Activated naive CD8-positive, alpha-beta T cell treated with anti-CD3 and anti-CD28 coated beads, Interleukin-2, amount 10 ng/mL, durations not matched to agents 7 days and 5 days (primary cell): ENCODE data around the gene TES. TPM values are rescaled to one million over a fixed set of nuclear protein-coding genes. Genes with fewer than 3 reads are reported as not detected.
"Not testable (repeated sequence)": the region's sequence is repeated elsewhere in the genome, so short reads cannot be mapped to it uniquely, and the experiment has no call there.

Experiments
- ATAC-seq: fragments of 150-1000 bp; cut with Tn5 transposase; one replicate; pipeline ENCODE4 v1.10.0; 2021; ENCODE audit warnings: low read depth, moderate library complexity
- POLR2A ChIA-PET: fragments of 350-600 bp; sonication (Branson Sonifier 250); formaldehyde crosslinking; loops from one replicate; lab custom pipeline; 2021; ENCODE audit warnings: antibody characterized with exemption; lab: Charles Lee
- DNase-seq: peaks from one replicate; pipeline ENCODE4 v3.0.0; 2021
- H3K27ac Mint-ChIP-seq: one replicate; pipeline ENCODE4 v1.8.0; 2022; ENCODE audit warnings: mild to moderate bottlenecking, mixed read lengths
- H3K27me3 Mint-ChIP-seq: one replicate; pipeline ENCODE4 v1.8.0; 2022; ENCODE audit warnings: mild to moderate bottlenecking, moderate library complexity, mixed read lengths
- H3K36me3 Mint-ChIP-seq: one replicate; pipeline ENCODE4 v1.8.0; 2021; ENCODE audit warnings: mild to moderate bottlenecking, mixed read lengths
- H3K4me1 Mint-ChIP-seq: one replicate; pipeline ENCODE4 v1.8.0; 2021; ENCODE audit warnings: mixed read lengths
- H3K4me3 Mint-ChIP-seq: one replicate; pipeline ENCODE4 v1.8.0; 2022; ENCODE audit warnings: mild to moderate bottlenecking, moderate library complexity, mixed read lengths
- H3K9me3 Mint-ChIP-seq: one replicate; pipeline ENCODE4 v1.8.0; 2021; ENCODE audit warnings: mixed read lengths
- total RNA-seq, 2 experiments: library from RNA; stranded (reverse); gene quantifications; one replicate each; pipeline ENCODE4 v1.2.3, GENCODE V29; 2021

The TES gene
- total RNA-seq, 2 experiments from 2014 or later: 119 to 121 TPM

DNA sequence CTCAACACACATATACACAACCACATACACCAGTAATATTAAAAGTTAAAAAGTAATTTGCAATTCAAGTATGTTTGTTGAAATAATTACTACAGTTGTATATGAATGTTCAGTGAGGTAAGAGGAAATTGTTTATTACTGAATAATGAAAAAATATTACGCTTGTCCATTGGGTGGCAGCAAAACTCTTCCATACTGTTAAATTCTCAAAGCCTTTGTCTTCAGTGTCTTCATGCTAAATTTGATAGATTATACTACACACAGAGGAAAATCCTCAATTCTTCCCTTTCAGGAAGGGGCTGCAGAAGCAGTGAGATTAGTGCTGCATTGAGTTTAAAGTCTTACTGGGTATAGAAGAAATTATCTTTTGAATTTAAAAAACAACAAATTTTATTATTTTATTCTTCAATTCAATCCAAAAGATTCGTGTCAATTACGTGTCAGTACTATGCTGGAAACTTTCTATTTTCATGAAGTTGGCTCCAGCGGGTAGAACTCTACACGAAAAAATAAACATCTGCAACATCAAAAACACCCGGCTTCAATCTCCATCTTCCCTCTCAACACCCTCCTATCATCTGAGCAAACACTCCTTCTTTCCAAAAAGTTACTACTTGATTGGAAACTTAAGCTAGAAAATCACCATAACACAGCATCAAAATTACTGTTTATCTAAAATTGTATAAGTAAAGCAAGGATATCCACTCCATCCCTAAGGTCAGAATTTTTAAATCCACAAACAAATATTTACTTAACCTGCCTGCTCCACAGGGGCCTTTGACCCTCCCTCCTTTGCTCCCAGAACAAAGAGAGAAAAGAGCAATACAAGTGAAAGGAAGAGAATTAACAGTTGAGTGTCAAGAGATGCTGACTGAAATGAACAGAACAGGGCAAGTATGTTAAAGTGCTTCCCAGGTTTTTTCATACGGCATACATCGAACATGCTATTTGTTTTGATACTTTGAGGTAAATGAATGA is 37.0 kb upstream of the TES start:
- peaks cover 30% of the 10 kb centered on the region for H3K27me3 Mint-ChIP-seq
- H3K27ac Mint-ChIP-seq: no peak overlapping the region
- H3K36me3 Mint-ChIP-seq: peaks cover 5% of the 10 kb centered on the region
- H3K4me3 Mint-ChIP-seq: no peak overlapping the region
- peaks cover 8% of the 10 kb centered on the region for H3K9me3 Mint-ChIP-seq
- no peak for DNase-seq
- no peak for ATAC-seq
- POLR2A ChIA-PET: interaction anchor here (0.6 kb wide), 1 partner anchor 52 kb away, joined by 6 read pairs; no protein-coding TSS in a partner anchor
- peaks cover 17% of the 10 kb centered on the region for H3K4me1 Mint-ChIP-seq

DNA sequence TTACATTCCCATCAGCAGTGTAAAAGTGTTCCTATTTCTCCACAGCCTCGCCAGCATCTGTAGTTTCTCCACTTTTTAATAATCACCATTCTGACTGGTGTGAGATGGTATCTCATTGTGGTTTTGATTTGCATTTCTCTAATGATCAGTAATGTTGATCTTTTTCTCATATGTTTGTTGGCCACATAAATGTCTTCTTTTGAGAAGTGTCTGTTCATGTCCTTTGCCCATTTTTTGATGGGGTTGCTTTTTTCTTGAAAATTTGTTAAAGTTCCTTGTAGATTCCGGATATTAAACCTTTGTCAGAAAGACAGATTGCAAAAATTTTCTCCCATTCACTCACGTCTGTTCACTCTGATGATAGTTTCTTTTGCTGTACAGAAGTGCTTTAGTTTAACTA is 35.2 kb upstream of the TES start:
- H3K4me3 Mint-ChIP-seq, H3K36me3 Mint-ChIP-seq, DNase-seq, POLR2A ChIA-PET, H3K4me1 Mint-ChIP-seq, ATAC-seq, H3K9me3 Mint-ChIP-seq, H3K27ac Mint-ChIP-seq: not testable (repeated sequence)
- peaks cover 29% of the 10 kb centered on the region for H3K27me3 Mint-ChIP-seq

DNA sequence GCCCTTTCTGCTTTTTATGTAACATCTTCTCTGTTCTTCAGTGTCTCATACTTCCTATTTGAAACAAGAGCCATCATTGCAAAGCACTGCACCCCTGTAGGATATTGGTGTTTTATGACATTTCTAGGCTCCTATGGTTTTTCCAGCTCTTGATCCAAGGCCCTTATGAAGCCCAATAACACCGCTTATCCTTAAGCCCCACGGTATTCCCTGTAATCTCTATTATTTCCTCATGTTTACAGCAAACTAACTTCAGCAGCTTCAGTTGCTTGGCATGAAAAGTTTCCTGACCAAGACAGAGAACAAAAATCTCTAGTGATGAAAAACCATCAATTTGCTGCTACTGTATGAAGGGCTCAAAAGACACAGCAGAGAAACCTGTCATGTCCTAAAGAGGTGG is 34.1 kb upstream of the TES start:
- H3K4me1 Mint-ChIP-seq: peaks cover 4% of the 10 kb centered on the region
- ATAC-seq: no peak

DNA sequence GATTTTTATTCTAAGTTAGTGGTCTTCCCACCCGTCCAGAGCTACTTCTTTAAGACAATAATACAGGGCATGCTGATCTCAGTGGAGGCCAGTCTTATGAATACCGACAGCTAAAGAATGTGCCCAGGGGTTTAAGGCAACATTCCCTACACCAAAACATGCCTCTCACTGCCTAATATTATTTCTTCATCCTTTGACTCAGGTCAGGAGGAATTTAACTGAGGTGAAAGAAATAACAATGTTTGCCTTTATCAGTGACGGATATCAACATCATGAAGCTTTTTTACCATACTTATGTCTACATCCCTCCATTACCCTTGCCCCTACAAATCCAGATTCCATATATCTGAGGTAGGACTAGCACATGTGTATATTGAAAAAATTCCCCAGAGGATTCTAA is 33.3 kb upstream of the TES start:
- Mint-ChIP-seq H3K4me1 (peaks cover 5% of the 10 kb centered on the region), H3K4me3 (no peak overlapping the region), H3K27ac (no peak overlapping the region), H3K9me3 (peaks cover 8% of the 10 kb centered on the region), H3K36me3 (peaks cover 5% of the 10 kb centered on the region), H3K27me3 (peaks cover 14% of the 10 kb centered on the region)
- ATAC-seq (no peak), DNase-seq (no peak)
- POLR2A ChIA-PET: interaction anchor here (1.4 kb wide), 1 partner anchor 34 kb away, joined by 4 read pairs; the partner anchor contains the start of gene TES

More for the DNA sequence above, 34.1 kb upstream of the TES start:
- DNase-seq: no peak
- POLR2A ChIA-PET: interaction anchor here (1.4 kb wide), 1 partner anchor 35 kb away, joined by 4 read pairs; the partner anchor contains the start of gene TES
- Mint-ChIP-seq H3K4me3 (no peak overlapping the region), H3K27ac (no peak overlapping the region), H3K36me3 (peaks cover 5% of the 10 kb centered on the region), H3K9me3 (peaks cover 8% of the 10 kb centered on the region), H3K27me3 (peaks cover 20% of the 10 kb centered on the region)

DNA sequence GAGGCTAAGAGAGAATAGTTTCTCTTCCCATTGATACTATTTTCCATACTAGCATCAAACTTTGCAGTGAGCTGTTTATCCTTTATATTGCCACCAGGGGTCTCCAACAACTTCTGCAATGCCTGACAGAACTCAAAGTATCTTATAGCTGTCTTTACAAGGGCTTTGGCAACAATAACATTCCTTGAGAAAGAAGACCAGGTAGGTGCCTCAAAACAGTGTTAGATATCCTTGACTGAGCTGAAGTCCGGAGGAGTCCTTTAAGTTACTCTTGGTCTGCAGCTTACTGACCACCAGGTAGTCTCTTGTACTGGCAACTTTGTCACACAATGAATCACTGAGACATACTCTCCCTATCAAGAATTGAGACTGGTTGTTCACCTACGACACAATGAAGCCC is 30.0 kb upstream of the TES start:
- Mint-ChIP-seq H3K36me3 (peaks cover 2% of the 10 kb centered on the region), H3K9me3 (peaks cover 2% of the 10 kb centered on the region), H3K27me3 (peaks cover 3% of the 10 kb centered on the region), H3K4me3 (no peak overlapping the region), H3K4me1 (peaks cover 2% of the 10 kb centered on the region), H3K27ac (no peak overlapping the region)
- POLR2A ChIA-PET: interaction anchor here (1.1 to 1.5 kb wide), 2 partner anchors 30 to 33 kb away, joined by 3 to 5 read pairs; partner anchors contain the start of gene TES
- ATAC-seq (peak; percentile 52), DNase-seq (no peak)

DNA sequence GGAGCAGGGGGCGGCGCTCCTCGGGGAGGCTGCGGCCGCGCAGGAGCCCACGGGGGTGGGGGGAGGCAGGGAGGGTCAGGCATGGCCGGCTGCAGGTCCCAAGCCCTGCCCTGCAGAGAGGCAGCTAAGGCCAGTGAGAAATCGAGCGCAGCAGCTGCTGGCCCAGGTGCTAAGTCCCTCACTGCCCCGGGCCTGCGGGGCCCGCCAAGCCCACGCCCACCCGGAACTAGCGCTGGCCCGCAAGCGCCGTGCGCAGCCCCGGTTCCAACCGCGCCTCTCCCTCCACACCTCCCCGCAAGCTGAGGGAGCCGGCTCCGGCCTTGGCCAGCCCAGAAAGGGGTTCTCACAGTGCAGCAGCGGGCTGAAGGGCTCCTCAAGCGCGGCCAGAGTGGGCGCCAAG is 28.3 kb upstream of the TES start:
- Mint-ChIP-seq H3K27me3 (peaks cover 2% of the 10 kb centered on the region), H3K27ac (no peak overlapping the region), H3K9me3 (peaks cover 3% of the 10 kb centered on the region), H3K4me3 (no peak overlapping the region), H3K4me1 (peaks cover 2% of the 10 kb centered on the region), H3K36me3 (no peaks in the 10 kb centered on the region)
- no peak for ATAC-seq
- DNase-seq: no peak
- POLR2A ChIA-PET: interaction anchor here (0.9 to 1.3 kb wide), 2 partner anchors 29 to 37 kb away, joined by 3 to 4 read pairs; partner anchors contain the start of gene TES

DNA sequence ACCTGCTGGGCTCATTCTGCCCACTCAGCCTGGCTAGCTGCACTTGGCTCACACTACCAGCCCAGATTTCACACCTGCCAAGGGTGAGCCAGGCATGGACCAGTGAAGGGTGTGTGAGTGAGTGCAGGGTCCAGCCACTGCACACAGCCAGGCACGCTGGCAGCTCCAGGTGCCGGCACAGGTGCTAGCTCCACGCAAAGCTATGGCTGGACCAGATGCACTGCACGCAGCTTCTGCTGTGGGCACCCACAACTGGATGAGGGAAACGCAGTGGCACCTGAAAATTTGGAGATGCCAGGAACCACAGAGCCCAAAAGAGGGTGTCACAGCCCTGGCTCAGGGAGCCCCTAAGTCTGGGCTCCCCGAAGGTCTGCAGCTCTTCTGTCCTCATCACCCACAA is 24.9 kb upstream of the TES start:
- no peaks in the 10 kb centered on the region for H3K27me3 Mint-ChIP-seq
- H3K9me3 Mint-ChIP-seq: peaks cover 9% of the 10 kb centered on the region
- DNase-seq (no peak), ATAC-seq (no peak)
- H3K4me1 Mint-ChIP-seq: peaks cover 2% of the 10 kb centered on the region
- POLR2A ChIA-PET: interaction anchor here (1.6 kb wide), 1 partner anchor 26 kb away, joined by 4 read pairs; no protein-coding TSS in a partner anchor
- H3K36me3 Mint-ChIP-seq: no peaks in the 10 kb centered on the region
- no peak overlapping the region for H3K27ac Mint-ChIP-seq
- H3K4me3 Mint-ChIP-seq: no peak overlapping the region

DNA sequence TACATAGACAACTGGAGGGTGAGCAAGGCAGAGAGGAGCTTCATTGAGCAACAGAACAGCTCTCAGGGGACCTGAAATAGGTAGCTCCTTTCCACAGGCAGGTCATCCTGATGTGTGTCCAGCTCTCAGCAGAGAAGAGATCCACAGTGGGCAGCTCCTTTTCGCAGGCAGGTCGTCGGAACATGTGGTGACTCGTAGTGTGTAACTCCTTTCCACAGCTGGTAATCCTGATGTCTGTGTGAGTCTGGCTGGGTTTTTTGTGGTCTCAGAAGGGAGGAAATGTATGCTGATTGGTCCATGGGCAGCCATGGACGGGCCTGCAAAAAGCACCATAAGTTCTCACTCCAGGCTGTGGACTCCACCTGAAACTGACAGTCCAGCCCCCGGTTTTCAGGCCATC is 24.4 kb upstream of the TES start:
- Mint-ChIP-seq H3K9me3 (peaks cover 9% of the 10 kb centered on the region), H3K27me3 (no peaks in the 10 kb centered on the region), H3K4me1 (peaks cover 2% of the 10 kb centered on the region), H3K27ac (no peak overlapping the region), H3K36me3 (no peaks in the 10 kb centered on the region), H3K4me3 (no peak overlapping the region)
- DNase-seq: no peak
- no peak for ATAC-seq
- POLR2A ChIA-PET: interaction anchor here (1.6 kb wide), 1 partner anchor 25 kb away, joined by 4 read pairs; no protein-coding TSS in a partner anchor

DNA sequence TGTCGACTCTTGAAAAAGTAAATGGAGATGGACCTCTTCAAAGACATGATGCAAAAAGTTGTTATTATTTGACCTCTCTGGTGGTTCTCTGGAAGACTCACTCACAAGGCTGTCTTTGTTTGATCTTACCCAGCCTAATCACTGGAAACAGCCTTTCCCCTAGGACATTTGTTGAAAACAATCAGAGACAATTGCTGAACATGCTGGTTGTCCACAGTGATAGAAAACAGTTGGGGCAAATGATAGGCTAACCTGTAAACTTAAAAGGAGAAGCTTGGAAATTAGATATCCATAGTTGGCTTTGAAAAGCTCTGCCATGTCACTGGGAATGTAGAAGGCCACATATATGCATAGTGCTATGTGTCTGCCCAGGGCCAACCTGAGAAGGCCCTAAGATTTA is 22.9 kb upstream of the TES start:
- H3K4me1 Mint-ChIP-seq: no peaks in the 10 kb centered on the region
- no peak for DNase-seq
- no peaks in the 10 kb centered on the region for H3K36me3 Mint-ChIP-seq
- no peak overlapping the region for H3K27ac Mint-ChIP-seq
- no peak overlapping the region for H3K4me3 Mint-ChIP-seq
- no peak for ATAC-seq
- H3K27me3 Mint-ChIP-seq: no peaks in the 10 kb centered on the region
- POLR2A ChIA-PET: no interaction called here
- peaks cover 9% of the 10 kb centered on the region for H3K9me3 Mint-ChIP-seq

DNA sequence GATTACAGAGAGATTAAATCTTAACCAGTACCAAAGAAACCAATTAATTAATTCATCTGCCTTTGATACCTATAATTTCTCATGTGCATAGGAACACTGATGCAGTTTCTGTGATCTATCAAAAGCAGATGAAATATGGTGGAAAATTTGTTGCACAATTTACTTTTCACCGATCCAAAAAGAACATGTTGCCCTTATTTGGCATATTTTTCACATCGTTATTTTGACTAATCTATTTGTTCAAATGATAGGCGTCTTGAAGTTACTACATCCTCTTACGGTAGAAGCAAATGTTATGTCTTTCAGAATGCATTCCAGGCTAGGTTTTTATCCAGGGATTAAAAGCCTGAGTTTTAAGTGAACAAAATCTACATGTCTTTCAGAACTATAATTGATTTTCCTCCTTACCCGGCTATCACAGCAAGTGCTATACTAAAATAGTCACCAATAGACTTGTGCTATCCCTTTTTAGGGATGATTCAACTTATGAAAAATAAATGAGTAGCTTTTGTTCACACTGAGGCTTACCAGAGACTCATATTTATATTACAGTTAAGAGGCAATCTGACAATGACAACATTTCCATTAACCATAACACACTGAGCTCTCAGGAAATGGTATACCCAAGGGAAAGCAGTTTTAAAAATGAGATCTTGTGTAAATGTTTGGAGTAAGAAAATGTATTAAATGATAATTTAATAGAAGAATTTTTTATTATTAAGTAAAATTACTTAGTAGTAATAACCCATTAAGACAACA is 16.8 kb upstream of the TES start:
- no peak overlapping the region for H3K27ac Mint-ChIP-seq
- no peak overlapping the region for H3K4me3 Mint-ChIP-seq
- no peaks in the 10 kb centered on the region for H3K4me1 Mint-ChIP-seq
- ATAC-seq (no peak), DNase-seq (no peak)
- H3K36me3 Mint-ChIP-seq: peaks cover 2% of the 10 kb centered on the region
- POLR2A ChIA-PET: no interaction called here
- peaks cover 2% of the 10 kb centered on the region for H3K27me3 Mint-ChIP-seq
- H3K9me3 Mint-ChIP-seq: no peaks in the 10 kb centered on the region

DNA sequence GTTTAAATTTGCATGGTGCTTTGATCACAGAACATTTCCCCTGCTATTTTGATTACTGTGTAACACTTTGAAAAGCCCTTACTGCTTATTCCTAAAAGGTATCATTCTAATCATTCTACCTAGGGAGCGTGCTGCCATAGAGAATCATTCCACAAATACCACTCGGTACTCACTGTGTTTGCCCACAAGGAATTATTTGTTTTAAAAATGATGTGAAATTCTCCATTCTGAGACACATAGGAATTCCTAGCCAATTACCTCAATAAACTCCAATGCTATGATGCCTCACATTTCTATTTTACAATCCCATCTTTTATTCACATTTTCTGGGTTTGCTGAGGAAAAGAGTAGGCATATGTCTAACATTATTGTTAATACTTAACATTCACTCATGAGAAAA is 16.2 kb upstream of the TES start:
- no peak for ATAC-seq
- no peak for DNase-seq
- no peak overlapping the region for H3K27ac Mint-ChIP-seq
- H3K36me3 Mint-ChIP-seq: peaks cover 2% of the 10 kb centered on the region
- H3K4me1 Mint-ChIP-seq: no peaks in the 10 kb centered on the region
- POLR2A ChIA-PET: no interaction called here
- no peak overlapping the region for H3K4me3 Mint-ChIP-seq
- H3K9me3 Mint-ChIP-seq: no peaks in the 10 kb centered on the region
- H3K27me3 Mint-ChIP-seq: peaks cover 2% of the 10 kb centered on the region

DNA sequence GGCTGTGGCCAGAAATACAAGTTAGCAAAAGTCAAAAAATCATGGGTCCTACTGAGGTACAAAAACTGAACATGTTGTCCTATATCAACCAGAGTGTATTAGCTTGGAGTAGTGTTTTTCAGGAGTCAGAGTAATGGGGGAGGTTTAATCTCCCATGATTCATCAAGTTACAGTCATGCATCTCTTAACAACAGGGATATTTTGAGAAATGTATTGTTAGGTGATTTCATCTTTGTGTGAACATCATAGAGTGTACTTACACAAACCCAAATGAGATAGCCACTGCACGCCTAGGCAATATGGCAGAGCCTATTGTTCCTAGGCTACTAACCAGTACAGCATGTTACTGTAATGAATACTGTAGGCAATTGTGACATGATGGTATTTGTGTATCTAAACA is 14.9 kb upstream of the TES start:
- POLR2A ChIA-PET: interaction anchor here (1.1 kb wide), 1 partner anchor 15 kb away, joined by 3 read pairs; the partner anchor contains the start of gene TES
- Mint-ChIP-seq H3K27me3 (peaks cover 2% of the 10 kb centered on the region), H3K36me3 (peaks cover 2% of the 10 kb centered on the region), H3K27ac (no peak overlapping the region), H3K4me1 (no peaks in the 10 kb centered on the region), H3K4me3 (no peak overlapping the region), H3K9me3 (no peaks in the 10 kb centered on the region)
- no peak for DNase-seq
- ATAC-seq: no peak

DNA sequence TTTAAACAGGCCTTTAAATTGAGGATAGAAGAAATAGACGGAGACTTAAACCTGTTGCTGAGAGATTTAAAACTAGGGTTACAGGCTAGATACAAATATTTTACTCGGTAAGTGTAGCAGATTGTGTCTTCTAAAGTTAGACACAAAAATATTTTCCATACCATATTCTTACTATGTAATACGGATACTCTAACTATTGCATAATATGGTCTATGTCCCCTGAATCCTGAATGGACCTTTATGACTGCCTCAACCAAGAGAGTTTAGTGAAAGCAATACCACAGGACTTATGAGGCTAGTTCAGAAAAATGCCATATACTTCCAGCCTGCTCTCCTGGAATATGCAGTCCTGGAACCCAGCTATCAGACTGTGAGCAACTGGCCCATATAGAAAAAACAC is 13.4 kb upstream of the TES start:
- no peak for ATAC-seq
- no peaks in the 10 kb centered on the region for H3K4me1 Mint-ChIP-seq
- peaks cover 2% of the 10 kb centered on the region for H3K36me3 Mint-ChIP-seq
- H3K4me3 Mint-ChIP-seq: no peak overlapping the region
- H3K27ac Mint-ChIP-seq: no peak overlapping the region
- DNase-seq: no peak
- peaks cover 10% of the 10 kb centered on the region for H3K27me3 Mint-ChIP-seq
- H3K9me3 Mint-ChIP-seq: no peaks in the 10 kb centered on the region
- POLR2A ChIA-PET: no interaction called here
